ENCODE data around the gene PRPF40A.
A peak's percentile ranks its signal among the peaks of the same experiment; 100 is the strongest.

PRPF40A gene

DNA sequence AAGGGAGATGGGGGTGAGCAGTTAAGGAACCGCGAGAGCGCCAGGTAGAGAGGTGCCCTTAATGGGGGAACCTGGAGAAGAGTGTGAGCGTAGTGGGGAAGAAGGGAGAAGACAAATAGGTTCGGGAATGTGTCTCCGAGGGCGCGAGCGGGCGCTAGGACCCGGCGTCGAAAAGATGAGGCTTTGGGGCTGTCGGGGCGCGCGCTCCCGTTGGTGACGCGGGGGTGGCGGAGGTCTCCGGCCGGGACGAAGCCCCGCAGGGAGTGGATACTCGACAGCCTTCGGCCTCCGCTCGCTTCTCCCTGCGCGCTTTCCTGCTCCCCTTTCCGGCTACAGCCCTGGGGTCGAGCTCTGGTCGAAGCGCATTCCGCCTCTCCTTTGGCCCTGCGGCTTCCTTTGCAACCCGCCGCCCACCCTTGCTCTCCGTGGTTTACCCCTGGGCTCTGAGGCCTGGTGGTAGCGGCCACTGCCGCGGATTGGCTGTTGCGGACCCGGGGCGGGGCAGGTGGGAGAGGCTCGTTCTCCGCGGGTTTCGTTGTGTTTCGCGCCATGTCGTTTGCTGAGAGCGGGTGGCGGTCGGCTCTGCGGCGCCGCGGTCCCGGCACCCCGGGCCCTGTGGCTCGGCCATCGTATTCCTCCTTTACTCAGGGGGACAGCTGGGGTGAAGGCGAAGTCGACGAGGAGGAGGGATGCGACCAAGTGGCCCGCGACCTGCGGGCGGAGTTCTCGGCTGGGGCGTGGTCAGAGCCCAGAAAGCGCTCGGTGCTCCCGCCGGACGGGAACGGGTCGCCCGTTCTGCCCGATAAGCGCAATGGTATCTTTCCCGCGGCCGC, 1.0 kb upstream of the PRPF40A start, which contains the start of gene ARL6IP6:
TSS of gene ARL6IP6 (plus strand) at position 545 of the 833 bp plus-strand sequence. CDS start at position 550, 5 bp downstream.
- peak; percentile 78 for DNase-seq (ENCODE audit: low read depth)

DNA sequence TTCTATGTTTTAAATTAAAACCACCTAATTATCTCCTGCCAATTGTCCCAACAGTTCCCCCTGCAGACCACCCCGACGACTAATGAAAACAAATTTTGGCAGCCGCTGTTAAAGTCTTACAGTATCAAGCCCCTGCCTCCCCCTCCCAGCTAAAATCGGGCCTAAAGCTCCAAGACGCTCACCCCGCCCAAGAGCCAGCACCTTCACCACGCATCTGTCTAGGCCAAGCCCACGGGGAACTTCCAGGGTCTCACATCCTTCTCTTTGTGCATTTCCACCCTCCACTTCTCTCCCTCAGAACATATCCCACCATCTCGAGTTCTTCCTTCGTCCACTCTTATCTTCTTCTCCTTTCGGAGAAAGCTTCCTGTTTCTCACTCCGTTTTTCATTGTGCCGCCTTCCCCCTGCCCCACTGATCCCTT, 445 bp downstream of the PRPF40A start:
- DNase-seq (ENCODE audit: low read depth), result no peak

DNA sequence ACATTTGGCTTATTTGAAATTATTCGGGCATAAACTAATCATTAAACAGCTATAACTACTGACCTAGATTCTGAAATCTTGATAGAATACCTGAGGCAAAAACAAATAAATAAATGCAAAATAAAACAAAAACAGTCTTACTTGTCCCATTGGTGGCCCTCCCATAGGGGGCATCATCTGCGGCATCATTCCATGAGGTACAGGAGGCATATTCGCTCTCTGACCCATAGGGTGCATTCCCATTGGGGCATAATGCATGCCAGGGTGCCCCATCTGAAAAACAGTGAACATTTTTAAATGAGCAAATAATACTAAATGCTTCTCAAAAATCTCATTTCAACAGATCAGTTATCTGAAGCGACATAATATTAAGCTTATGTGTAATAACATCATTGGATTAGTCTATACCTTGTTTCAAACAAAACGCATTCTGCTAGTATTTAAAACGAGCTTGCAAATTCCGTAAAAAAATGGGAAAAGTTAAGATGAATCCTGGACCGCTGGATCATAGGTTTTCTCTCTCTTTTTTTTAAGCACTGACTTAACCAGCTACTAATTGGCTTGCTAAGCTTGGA, 1.3 kb downstream of the PRPF40A start:
- DNase-seq (ENCODE audit: low read depth), result no peak

DNA sequence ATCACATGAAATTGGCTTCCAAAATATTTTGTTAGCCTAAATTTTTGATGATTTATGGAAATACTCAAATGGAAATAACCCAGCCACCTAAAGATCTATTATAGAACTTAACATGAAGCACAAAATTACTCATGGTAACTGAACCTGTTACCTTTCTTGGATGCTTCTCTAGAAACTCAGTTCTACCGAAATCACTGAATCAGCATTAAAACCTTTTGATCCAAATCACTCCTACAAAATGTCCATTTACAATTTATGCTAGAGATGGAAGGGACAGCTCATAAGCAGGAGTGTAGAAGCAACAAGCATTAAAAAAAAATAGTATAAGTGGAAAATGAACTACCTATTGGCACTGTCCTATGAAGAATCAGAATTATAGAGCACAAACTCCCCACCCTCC, 2.1 kb downstream of the PRPF40A start:
- no peak for DNase-seq (ENCODE audit: low read depth)

DNA sequence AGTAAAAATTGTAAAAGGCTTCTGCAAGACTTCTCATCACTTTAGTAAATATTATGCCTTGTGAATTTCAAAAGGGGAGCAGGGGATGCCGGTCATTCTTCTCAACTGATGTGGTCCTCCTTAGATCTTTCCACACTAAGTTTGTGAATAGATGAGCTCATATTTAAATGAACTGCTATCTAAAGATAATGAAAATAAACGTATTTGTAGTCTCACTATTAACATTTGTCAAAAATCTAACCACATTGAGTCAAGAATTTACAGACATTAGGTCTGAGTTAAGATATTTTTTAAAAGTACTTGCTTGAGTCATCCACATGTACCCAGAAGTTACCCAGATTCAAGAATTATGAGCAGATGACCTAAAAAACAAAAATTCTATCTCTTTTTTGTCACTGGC, 6.5 kb downstream of the PRPF40A start:
- no peak for DNase-seq (ENCODE audit: low read depth)

DNA sequence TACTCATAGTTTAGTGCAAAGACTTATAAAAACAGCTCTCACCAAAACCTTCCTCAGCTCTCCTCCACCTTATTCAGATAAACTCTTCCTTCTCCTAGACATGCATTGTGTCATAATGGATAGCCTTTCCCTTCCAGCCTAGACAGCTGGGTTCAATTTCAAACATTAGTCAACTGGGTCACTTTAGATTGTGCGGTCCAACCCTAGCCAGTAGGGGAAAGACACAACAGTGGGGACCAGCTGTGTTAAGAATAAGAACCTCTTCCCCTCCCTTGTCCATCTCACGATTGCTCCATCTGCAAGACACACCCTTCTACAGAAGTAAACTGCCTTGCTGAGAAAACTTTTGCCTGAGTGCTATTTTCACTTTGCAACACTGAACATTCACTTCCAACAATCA, 8.5 kb downstream of the PRPF40A start:
- DNase-seq (ENCODE audit: low read depth), result no peak

DNA sequence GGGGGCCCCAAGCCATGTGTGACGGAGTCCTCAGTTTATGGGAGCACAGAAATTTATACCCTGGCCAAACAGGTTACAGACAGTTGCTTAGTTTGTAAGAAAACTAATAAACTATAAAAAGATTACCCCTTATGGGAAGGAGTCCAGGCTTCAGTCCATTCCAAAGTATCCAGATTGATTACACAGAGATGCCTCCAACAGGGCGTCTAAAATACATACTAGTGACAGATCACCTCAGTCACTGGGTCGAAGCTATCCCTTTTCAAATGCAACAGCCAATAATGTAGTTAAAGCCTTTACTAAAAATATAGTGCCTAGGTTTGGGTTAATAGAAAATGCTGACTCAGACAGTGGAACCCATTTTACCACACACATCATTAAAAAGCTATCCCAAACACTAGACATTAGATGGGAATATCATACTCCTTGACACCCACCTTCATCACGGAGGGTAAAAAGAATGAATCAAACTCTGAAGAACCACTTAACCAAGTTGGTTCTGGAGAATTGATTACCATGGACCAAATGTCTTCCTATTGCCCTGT, 10.7 kb downstream of the PRPF40A start:
- no peak for DNase-seq (ENCODE audit: low read depth)

DNA sequence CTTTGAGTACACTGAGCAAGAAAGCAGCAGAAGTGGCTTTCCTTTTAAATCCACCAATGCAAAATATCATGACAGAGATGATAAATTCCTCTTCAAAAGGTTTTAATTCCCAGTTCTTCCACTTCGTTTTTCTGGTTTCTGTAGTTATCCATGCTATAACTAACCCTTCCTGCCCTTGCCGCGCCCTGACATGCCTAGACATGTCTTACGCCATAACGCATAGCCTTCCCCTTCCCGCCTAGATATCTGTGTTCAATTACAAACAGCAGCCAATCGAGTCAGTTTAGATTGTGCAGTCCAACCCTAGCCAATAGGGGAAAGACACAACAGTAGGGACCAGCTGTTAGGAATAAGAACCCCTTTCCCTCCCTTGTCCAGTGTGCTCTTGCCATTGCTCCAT, 16.1 kb downstream of the PRPF40A start:
- DNase-seq (ENCODE audit: low read depth), result no peak

DNA sequence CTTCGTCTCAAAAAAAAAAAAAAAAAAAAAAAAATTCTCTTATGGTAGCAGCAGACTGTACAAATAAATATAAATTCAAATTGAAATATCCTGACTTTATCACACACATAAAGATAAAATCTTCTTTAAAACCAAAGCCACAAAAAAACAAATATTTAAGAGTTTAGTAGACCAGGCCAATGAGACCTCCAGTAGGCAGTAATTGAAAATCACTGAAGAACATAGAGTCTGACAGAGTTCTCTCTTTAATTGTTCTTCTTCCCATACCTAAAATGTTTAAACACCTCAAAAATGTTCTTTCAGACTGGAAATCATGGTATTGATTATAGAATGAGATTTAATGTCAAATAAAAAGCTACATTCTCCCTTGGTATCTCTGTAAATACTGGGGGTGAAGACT, 20.8 kb downstream of the PRPF40A start:
- DNase-seq (ENCODE audit: low read depth), result no peak

DNA sequence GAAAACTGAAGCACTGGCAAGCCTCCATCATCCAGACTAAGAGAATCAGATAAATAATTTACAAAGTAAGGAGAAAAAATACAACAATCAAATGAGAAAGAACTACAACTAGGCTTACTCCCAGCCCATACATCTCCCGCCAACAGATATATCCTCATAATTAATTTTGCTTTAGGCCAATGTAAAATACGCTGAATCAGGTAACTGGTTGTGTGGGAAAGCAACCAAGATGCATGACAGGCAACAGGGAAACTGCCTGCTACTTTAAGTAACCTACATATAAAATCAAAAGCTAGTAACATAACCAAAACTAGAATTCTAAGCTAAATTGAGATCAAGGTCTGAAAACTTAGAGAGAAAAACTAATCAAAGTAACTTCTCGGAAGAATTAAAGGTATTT, 21.5 kb downstream of the PRPF40A start:
- DNase-seq (ENCODE audit: low read depth), result no peak

DNA sequence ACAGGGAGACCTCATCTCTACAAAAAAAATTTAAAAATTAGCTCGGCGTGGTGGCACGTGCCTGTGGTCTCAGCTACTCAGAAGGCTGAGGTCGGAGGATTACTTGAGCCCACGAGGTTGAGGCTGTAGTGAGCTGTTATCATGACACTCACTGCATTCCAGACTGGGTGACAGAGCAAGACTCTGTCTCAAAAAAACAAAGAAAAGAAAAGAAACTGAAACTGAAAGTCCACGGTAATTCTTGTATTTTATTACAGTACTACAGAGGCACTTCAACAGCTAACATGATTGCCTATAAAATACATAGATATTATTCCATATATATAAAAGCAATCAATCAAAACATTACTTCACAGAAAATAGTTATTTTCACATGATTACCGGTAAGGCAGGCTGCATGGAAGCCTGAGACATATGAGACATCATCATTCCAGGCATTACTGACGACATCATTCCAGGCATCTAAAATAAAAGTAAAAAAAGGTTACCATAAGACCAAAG, 23.1 kb downstream of the PRPF40A start:
- no peak for DNase-seq (ENCODE audit: low read depth)

DNA sequence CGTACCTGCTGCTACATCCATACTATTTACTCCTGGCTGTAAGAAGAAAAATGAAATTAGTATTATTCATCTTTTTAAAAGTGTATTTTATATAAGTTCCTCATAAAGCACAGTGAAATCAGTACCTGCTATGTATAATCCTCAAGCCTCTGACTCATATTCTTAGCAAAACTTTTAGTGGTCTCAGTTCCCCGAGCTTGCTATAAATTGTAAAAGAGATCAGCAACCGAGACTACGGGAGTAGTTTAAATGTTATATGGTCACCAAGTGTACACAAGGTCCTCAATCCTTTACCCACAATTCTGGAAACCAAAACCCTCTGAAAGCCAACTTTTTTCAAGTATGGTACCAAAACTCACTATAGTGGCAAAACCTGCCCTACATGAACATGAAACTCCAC, 24.2 kb downstream of the PRPF40A start:
- no peak for DNase-seq (ENCODE audit: low read depth)

DNA sequence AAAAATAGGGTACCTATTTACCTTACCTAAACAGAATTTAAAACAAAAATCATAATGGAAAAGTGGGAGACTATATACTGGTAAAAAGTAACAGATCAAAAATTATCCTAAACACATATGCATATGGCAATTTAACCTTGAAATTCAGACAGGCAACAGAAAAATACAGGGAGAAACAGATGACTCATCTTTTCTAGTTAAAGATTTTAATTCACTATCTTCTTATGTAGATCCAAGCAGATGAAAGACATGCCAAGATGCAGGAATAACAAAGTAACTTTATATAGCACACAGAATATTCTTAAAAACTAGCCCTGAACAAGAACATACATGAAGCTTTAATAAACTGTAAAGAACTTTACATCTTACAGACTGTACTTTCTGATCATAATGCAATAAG, 30.9 kb downstream of the PRPF40A start:
- no peak for DNase-seq (ENCODE audit: low read depth)

DNA sequence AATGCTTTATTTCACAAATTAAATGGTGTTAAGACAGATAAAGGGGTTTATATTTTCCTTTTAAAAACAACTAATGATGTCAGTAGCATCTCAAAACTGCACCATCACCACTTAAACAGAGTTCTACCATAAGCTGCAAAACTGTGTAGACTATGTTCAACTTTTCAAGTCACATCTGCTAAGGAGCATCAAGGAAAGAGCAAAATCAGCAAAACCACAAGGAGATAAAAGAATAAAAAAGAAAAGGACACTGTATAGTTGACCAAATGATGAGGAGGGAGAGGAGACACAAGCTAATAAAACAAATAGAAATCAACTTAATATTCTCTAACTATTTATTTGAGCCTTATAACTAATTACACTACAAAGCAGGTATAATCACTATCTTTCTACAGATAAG, 33.9 kb downstream of the PRPF40A start:
- no peak for DNase-seq (ENCODE audit: low read depth)

DNA sequence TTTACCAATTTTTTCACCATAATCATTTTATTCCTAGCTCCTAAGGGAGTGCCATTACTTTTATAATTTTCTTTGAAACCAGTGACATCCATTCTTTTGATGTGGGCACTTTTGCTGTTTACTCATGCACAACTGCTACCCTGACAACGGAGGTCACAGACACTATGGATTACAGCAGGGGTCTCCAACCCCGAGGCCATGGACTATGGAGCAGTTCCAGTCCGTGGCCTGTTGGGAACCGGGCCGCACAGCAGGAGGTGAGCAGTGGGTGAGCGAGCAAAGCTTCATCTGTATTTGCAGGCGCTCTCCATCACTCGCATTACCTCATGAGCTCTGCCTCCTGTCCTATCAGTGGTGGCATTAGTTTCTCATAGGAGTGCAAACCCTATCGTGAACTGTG, 34.6 kb downstream of the PRPF40A start:
- DNase-seq (ENCODE audit: low read depth), result no peak

DNA sequence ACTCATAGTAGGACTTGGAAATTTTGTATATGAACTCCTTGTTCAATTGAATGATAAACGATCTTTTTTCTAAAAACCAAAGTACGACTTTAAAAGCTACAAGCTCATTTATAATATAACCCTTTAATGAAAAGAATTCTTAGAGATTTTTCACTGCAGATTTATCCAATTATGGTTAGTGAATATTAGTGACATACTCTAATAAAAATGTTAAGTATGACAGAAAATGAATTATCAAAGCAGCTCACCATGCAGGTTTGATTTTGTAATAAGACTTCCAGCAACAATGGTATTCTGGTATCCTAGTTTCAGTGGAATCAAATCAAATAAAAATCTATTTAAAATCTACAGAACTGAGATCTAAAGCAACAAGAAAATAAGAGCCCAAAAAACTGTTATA, 38.5 kb downstream of the PRPF40A start:
- no peak for DNase-seq (ENCODE audit: low read depth)

DNA sequence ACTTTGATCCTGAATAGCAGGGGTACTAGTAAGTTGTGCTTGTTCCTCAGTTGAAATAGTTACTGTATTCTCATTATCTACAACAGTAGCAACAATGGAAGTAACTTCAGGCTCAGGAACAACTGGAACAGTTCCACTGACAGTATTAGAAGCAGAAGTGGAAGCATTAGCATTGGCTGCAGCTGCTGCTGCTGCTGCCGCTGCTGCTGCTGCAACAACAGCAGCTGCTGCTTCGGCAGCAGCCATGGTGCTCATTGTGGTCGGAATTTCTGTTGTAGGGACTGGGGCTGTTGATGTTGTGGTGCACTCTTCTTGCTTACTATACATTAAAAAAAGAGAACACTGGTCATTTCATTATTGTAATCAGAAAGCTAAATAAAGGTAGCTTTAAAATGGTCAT, 40.8 kb downstream of the PRPF40A start:
- no peak for DNase-seq (ENCODE audit: low read depth)

DNA sequence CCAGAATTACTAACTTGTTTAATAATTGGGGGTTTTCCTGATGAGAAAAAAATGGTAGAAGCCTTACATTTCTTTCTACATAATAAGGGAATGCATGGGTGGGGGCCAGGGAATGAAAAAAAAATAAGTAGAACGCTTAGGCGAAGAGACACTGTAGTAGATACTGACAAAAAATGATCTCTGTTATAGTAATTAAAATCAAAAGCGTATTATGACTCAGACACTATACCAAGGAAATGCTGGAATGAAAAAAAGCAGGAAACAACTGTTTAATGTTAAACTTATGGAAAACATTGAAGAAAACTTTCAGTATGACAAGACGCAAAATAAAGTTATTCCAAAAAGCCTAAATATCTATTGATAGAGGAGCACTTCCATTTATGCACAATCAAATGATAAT, 42.9 kb downstream of the PRPF40A start:
- no peak for DNase-seq (ENCODE audit: low read depth)

DNA sequence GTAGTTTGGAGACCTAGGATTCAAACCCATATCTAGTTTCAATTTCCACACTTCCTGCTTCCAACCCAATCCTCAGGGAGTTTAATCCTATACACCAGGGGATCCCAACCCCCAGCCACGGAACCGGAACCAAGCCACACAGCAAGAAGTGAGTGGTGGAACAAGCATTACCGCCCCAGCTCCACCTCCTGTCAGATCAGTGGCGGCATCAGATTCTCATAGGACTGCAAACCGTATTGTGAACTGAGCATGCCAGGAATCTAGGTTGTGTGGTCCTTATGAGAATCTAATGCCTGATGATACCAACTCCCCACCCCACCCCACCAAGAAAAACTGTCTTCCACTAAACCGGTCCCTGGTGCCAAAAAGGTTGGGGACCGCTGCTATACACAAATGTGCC, 52.5 kb downstream of the PRPF40A start:
- no peak for DNase-seq (ENCODE audit: low read depth)

DNA sequence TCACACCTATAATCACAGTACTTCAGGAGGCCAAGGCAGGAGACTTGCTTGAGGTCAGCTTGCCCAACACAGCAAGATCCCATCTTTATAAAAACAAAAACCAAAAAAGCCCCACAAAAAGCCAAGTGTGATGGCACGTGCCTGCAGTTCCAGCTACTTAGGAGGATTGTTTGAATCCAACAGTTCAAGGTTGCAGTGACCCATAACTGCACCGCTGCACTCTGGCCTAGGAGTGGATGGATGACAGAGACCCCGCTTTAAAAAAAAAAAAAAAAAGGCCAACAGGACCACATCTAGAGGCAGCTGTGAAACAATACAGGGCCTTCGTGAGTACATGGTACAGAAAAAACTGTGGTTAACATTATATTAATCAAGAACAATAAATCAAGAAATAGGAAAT, 56.2 kb downstream of the PRPF40A start:
- DNase-seq (ENCODE audit: low read depth), result no peak

DNA sequence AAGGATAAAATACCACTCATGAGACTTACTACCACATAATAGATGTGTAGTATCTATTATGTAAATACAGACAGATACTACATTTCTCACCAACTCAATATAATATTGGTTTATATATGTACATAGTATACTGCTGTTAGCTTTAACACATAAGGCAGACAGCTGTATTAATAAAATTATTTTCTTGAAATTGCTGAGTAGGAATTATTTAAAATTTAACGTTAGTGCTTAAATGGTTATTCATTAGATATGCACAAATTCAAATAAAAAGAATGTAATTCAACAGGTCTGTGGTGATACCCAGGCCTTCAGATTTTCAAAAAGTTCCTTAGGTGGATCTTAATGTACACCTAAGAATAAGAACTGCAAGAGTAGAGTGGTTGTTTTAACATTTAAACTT, 59.0 kb downstream of the PRPF40A start:
- no peak for DNase-seq (ENCODE audit: low read depth)

DNA sequence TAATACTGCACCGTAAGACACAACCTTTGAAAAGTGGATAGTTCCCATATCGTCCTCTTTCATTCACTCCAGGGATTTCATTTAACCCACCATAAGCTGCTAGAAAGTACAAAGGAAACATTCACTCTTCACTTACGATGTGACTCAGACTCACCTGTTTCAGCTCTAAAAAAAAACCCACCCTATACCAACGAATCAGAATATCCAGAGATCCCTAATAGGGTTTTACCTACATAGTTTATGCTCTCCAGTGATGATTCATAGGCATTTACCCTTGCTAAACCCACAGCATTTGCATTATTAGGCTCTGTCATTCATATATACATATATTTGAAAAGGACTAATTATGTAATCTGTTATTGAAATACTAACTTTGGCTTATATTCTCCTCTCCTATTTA, 60.2 kb downstream of the PRPF40A start:
- DNase-seq (ENCODE audit: low read depth), result no peak

DNA sequence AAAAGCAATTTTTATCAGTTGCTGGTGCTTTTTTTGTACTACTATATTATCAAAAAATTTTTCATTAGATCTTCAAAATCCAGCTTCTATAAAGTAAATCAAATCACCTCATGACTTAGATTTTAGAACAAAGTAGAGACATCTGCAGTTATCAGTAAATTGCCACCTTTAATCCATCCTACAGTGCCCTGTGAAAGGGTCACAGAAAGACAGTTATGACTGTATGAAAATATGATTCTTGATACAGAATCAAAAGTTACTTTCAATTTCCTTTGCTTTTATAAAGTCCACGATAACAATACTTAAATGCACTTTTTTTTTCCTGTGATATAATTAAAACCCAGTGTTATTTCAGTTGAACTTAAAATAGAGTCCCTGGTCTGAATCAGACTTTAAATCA, 61.4 kb downstream of the PRPF40A start:
- no peak for DNase-seq (ENCODE audit: low read depth)
